ENCODE measurements around the gene DPM3. TPM values are rescaled to one million over a fixed set of nuclear protein-coding genes. Genes with fewer than 3 reads are reported as not detected.

Gene DPM3
- total and polyA plus RNA-seq, 2 of the 13 experiments (the other 11 are each of a cell fraction or from before 2014, with no cell fraction given) = 23.2 to 53.4 TPM

- TF ChIP-seq NR2C2 (CRISPR knock-in tag; IDR thresholded peaks at IDR 0.05; ENCODE audit: borderline replicate concordance) = no peak
- no peak for TF ChIP-seq PAX8 (CRISPR knock-in tag; IDR thresholded peaks at IDR 0.05; ENCODE audit: borderline replicate concordance)
- TF ChIP-seq ZBTB7B (CRISPR knock-in tag; IDR thresholded peaks at IDR 0.05) = no peak
- TF ChIP-seq HMGA1 (CRISPR knock-in tag; conservative IDR thresholded peaks at IDR 0.05) = no peak
- TF ChIP-seq SYNCRIP (IDR thresholded peaks at IDR 0.05; ENCODE audit: insufficient read depth, low read depth, low read length) = no peak
- no peak for TF ChIP-seq ZNF775 (CRISPR knock-in tag; IDR thresholded peaks at IDR 0.05; ENCODE audit: borderline replicate concordance)
- TF ChIP-seq, protein P1, sequence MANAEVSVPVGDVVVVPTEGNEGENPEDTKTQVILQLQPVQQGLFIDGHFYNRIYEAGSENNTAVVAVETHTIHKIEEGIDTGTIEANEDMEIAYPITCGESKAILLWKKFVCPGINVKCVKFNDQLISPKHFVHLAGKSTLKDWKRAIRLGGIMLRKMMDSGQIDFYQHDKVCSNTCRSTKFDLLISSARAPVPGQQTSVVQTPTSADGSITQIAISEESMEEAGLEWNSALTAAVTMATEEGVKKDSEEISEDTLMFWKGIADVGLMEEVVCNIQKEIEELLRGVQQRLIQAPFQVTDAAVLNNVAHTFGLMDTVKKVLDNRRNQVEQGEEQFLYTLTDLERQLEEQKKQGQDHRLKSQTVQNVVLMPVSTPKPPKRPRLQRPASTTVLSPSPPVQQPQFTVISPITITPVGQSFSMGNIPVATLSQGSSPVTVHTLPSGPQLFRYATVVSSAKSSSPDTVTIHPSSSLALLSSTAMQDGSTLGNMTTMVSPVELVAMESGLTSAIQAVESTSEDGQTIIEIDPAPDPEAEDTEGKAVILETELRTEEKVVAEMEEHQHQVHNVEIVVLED (CRISPR knock-in tag; IDR thresholded peaks at IDR 0.05; ENCODE audit: borderline replicate concordance) = 0 out of 2 replicates have a peak, but pooled peaks have one; percentile 7
- TF ChIP-seq SNAPC4 (CRISPR knock-in tag; IDR thresholded peaks at IDR 0.05) = no peak
- no peak for TF ChIP-seq ZNF746 (CRISPR knock-in tag; IDR thresholded peaks at IDR 0.05)
- no peak for TF ChIP-seq HOXA5 (CRISPR knock-in tag; IDR thresholded peaks at IDR 0.05)
- no peak for TF ChIP-seq SNAI1 (CRISPR knock-in tag; IDR thresholded peaks at IDR 0.05; ENCODE audit: borderline replicate concordance)
- TF ChIP-seq ZSCAN25 (CRISPR knock-in tag; IDR thresholded peaks at IDR 0.05) = peak; percentile 74; the same call in 1 of the 2 replicates
- no peak for TF ChIP-seq MAFG (CRISPR knock-in tag; IDR thresholded peaks at IDR 0.05)
- no peak for TF ChIP-seq ZNF10 (CRISPR knock-in tag; IDR thresholded peaks at IDR 0.05; ENCODE audit: borderline replicate concordance, low read depth)
- TF ChIP-seq ZNF800 (CRISPR knock-in tag; IDR thresholded peaks at IDR 0.05) = 0 out of 2 replicates have a peak, but pooled peaks have one; percentile 16
- TF ChIP-seq HDAC2 (CRISPR knock-in tag; IDR thresholded peaks at IDR 0.05) = no peak
- no peak for TF ChIP-seq HIC2 (CRISPR knock-in tag; IDR thresholded peaks at IDR 0.05; ENCODE audit: low read depth)
- TF ChIP-seq NFE2 (CRISPR knock-in tag; IDR thresholded peaks at IDR 0.05) = no peak
Observed at GRCh38 chr1:155124503-155125463, 15.5 kb downstream of the DPM3 start (continued).
